Measurements from ENCODE around the gene SRMS.

The SRMS gene

GRCh38 chr20:63547725-63548480 lies at the start of gene SRMS:
Gene SRMS (minus strand): TSS chr20:63547749. CDS start chr20:63547463, 286 bp downstream.
- in situ Hi-C loops (cut with MboI; ENCODE audit: low sequenced_read_pairs), result no loop called here

DNA sequence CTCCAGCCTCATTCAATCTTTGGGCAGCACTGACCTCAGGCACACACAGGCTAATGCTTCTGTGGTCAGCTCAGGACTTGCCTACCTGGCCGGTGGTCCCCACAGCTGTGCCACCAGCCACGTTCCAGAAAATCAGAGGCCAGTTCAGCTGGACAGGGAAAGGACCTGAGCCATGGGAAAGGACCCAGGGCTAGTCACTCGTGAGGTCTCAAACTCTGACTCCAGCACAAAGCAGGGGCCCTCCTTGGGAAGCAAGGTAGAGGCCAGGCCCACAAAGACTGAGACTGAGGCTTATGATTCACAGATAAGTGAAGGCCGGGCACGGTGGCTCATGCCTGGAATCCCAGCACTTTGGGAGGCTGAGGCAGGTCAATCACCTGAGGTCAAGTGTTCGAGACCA lies 48.9 kb upstream of the SRMS start:
- in situ Hi-C loops (cut with MboI; ENCODE audit: low sequenced_read_pairs), result no loop called here

- in situ Hi-C loops (cut with MboI; ENCODE audit: low sequenced_read_pairs), result no loop called here
These were observed 48.0 kb upstream of the SRMS start for GRCh38 chr20:63595416-63596127.

DNA sequence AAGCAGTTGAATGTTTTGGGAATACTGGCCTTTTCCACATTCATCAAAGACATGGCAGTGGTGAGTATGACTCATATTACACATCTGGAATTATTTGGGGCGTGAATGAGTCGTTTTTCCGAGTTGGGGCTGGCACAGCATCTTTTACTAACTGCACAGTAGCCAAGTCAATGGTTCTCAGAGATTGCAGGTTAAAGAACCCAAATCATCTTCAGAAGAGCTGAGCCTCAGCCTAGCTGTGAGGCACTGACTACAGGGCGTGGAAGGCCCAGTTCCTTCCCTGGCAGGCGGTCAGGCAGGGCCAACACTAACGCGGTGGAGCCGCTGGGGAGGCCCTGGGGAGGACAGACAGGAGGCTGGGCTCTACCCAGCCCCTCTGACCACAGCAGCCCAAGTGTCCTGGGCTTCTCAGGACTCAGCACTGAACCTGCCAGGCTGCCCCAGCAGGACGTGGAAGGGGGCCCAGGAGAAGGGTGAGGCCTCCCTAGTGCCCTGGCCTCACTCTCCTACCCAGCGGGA lies 46.6 kb upstream of the SRMS start:
- in situ Hi-C loops (cut with MboI; ENCODE audit: low sequenced_read_pairs), result no loop called here

DNA sequence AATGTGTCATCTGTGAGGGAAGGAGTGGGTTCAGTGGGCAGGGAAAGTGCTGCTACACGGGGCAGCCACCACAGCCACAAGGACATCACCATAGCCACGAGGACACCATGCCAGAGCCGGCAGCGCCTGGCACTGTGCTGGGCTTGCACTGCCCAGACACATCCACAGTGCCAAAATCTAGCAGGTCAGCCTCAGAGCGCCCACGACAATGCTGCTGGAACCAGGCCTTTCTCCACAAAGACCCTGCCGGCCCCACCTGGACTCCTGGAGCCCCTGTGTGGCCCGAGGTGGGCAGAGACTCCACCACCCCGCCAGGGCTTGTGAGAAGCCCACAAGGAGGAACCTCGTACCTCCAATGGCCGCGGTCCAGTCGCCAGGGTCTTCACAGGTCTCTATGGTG lies 45.1 kb upstream of the SRMS start:
- in situ Hi-C loops (cut with MboI; ENCODE audit: low sequenced_read_pairs), result no loop called here

DNA sequence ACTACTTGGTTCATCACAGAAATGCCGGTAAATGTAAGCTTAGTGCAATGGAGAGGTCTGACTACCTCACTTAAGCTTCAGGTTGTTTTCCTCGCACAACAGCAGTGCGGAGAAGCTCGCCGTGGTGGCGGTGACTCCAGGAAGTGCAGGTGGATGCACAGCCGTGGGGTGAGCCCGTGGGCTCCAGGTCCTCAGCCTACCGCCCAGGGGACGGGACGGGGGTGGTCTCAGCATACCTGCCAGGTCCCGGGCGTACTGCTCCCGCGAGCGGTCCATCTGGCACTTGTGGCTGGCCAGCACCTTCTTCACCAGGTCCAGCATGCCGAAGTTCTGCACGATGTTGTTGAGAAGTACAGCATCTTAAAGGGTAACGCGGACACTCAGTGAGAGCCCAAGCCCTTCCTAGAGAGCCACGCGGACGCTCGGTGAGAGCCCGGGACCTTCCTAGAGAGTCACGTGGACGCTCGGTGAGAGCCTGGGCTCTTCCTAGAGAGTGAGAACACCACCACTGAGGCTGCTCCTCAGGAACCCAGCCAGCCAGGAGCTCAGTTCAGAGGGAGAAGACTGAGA lies 44.3 kb upstream of the SRMS start:
- in situ Hi-C loops (cut with MboI; ENCODE audit: low sequenced_read_pairs), result no loop called here

- in situ Hi-C loops (cut with MboI; ENCODE audit: low sequenced_read_pairs), result no loop called here
These were observed 43.6 kb upstream of the SRMS start for GRCh38 chr20:63591147-63591533.

DNA sequence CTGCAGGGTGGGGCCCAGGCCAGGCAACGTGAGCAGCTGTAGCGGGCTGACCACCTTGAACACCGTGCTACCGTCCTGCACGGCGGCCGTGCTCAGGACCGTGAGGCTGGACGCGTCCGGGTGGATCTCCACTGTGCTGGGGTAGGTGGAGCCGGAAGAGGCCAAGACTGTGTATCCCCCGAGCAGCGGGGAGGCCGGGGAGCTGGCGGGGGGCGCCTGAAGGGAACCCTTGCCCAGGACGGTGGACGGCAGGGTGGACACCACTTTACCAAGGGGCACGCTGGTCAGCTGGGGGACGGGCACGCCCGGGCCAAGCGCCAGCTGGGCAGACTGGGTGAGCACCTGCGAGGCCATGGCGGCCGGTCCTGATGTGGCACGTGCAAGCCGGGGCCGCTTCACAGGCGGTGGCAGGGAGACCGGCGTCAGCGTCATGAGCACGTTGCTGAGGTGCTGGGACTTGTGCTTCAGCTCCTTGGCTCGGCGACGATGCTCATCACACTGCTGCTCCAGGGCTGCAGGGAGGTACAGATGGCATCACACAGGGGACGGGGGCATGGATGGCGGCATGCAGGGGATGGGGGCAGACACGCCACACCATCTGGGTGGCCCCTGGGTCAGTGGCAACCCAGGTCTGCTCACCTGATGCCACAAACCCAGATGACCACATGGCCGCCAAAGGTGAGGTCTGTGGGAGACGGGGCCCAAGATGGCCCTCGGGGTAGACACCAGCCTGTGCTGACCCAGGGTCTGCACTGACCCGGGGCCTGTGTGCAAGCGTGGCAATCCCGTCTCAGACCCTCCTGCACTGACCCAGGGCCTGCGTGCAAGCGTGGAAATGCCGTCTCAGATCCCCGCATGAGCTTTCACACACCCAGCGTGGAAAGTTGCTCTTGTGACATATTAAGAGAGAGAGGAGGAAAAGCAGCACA lies 42.9 kb upstream of the SRMS start:
- in situ Hi-C loops (cut with MboI; ENCODE audit: low sequenced_read_pairs), result no loop called here

GRCh38 chr20:63589261-63590217 lies 42.0 kb upstream of the SRMS start:
- in situ Hi-C loops (cut with MboI; ENCODE audit: low sequenced_read_pairs), result no loop called here

GRCh38 chr20:63588641-63589041 lies 41.1 kb upstream of the SRMS start:
- in situ Hi-C loops (cut with MboI; ENCODE audit: low sequenced_read_pairs), result no loop called here

DNA sequence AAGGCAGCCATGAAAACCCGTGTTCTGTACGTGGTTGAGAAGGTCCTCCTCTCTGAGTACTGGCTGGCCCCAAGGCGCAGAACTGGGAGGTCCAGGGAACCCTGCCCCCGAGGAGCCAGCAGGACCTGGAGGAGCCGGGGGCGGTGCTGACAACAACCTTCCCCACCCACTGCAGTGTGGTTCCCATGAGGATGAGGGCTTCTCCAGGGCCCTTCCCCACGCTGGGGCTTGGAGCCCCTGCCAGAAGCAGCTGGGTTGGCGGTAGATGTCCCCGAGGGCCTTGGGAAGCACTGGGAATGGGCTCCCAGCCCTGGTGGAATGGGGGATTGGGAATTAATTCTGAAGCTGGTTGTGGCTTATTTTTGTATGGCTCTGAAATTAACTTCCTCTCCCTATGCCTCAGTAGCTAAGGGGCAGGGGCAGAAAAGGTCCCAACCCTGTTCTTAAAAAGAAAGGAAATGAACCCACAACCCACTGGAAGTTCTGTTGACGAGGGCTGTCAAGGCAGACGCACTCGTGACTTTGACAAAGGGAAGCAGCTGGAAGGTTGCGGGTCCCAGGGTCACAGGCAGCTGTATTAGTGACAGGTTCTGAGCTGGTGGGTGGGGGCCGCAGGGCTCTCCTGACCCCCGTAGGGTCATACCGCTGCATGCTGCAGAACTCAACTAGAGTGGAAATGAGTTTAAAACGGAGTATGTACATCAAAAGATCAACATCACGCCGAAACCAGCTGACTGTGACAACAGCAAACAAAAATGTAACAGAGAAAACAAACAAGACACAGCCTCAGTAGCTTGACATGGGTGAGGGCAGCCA lies 40.4 kb upstream of the SRMS start:
- in situ Hi-C loops (cut with MboI; ENCODE audit: low sequenced_read_pairs), result no loop called here

- in situ Hi-C loops (cut with MboI; ENCODE audit: low sequenced_read_pairs), result no loop called here
These were observed 39.7 kb upstream of the SRMS start for GRCh38 chr20:63587256-63587655.

- in situ Hi-C loops (cut with MboI; ENCODE audit: low sequenced_read_pairs), result no loop called here
These were observed 39.2 kb upstream of the SRMS start for GRCh38 chr20:63586797-63587196.

DNA sequence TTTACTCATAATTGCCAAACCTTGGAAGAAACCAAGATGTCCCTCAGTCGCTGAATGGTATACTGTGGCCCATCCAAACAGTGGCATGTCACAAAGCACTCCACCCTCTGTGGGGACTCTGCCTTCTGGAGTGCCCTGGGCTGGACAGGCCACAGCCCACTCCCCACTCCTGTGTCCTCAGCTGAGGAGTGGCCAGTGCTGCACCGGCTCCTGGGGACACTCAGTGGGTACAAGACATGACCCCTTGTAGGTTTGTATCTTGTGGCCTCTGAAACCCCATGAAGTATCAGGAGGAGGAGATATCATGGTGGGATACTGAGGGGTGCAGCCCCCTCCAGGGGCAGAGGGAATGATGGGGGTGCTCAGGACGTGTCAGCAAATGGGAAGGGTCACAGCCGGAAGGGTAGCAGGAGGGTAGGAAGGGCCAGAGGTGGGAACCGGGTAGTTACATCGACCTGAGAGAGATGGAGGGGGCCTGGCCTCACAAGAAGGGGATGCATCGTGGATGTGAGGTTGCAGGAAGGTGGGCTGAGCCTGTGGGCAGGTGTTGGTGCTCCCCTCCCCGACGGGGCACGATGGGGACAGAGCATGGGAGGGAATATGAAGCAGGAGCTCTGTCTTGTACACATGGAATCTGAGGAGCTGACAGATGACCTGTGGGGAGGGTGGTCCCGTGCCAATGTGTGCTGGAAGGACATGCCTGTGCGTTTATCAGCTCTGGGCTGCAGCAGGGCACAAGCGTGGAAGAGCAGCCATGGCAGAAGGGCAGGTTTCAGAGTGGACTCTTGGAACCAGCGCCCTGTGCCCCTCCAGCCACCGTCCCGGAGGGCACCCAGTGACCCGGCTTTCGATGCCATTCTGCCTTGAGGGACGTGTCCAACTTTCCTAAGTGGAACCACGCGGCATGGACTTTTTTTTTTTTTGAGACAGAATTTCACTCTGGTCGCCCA lies 38.3 kb upstream of the SRMS start:
- in situ Hi-C loops (cut with MboI; ENCODE audit: low sequenced_read_pairs), result no loop called here

- in situ Hi-C loops (cut with MboI; ENCODE audit: low sequenced_read_pairs), result no loop called here
These were observed 35.0 kb upstream of the SRMS start for GRCh38 chr20:63582382-63583063.

DNA sequence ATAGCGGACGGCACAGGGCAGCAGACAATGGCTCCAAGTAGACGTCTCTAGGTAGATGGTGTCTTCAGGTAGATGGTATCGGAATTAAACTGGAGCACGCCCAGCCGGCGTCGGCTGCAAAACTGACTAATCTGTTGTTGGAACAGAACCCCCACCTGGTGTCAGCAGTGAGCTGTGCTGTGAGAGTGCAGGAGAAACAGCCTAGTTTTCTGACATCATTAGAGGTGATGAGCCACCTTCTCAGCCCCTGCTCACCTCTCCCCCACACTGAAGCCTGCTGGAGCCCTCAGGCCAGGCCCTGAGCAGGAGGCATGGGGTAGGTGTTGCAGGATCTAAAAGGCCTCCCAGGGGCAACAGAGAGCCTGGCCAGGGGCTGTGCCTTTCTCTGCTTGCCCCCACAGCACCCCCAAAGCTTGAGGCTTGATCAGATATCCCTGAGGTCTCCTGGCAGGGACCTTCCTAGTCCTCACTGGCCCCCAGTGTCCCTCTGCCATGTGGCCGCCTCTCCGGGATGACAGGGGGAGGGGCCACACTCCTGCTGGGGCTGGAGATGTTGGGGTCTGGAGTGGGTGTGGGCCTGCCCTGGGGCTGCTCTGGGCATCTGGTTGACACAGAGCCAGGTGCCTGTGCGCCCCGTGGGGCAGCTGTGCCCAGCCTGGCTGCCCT lies 33.4 kb upstream of the SRMS start:
- in situ Hi-C loops (cut with MboI; ENCODE audit: low sequenced_read_pairs), result no loop called here
